Endothelial cell of umbilical vein (primary cell): ENCODE results near the gene SPNS2. TPM values are rescaled to one million over a fixed set of nuclear protein-coding genes. Genes with fewer than 3 reads are reported as not detected.

Experiments used
- BruUV-seq: library from RNA; stranded (reverse); fragments of 400-500 nt; replicated peaks from 2 replicates; lab custom pipeline; 2021; lab: Mats Ljungman, UMichigan
- CTCF ChIA-PET: fragments of 300-600, 350-600 bp; sonication (Branson Sonifier 250); formaldehyde crosslinking; loops from one replicate; lab custom pipeline; 2021; ENCODE audit warnings: antibody characterized with exemption, inconsistent platforms; lab: Charles Lee
- POLR2A ChIA-PET: fragments of 300-600, 350-600 bp; sonication (Branson Sonifier 250); formaldehyde crosslinking; loops from one replicate; lab custom pipeline; 2021; ENCODE audit warnings: antibody characterized with exemption, inconsistent platforms; lab: Charles Lee
- DNase-seq: peaks from one replicate; pipeline ENCODE4 v3.0.0-alpha.2; 2011; ENCODE audit warnings: low read depth, low spot score
- FAIRE-seq: peaks from 2 replicates; lab custom pipeline; 2011; peaks lifted over from hg19 to GRCh38; lab: Jason Lieb, UNC
- H2AFZ ChIP-seq: 2 replicates; pipeline ENCODE4 v1.6.0; 2012; ENCODE audit warnings: low read depth, low read length, control low read depth, inconsistent platforms
- H3K27ac ChIP-seq: 2 replicates; pipeline ENCODE4 v1.5.1; 2011; ENCODE audit warnings: low read depth, mild to moderate bottlenecking, control low read depth, low read length, moderate library complexity; ENCODE audit not compliant: insufficient read depth
- H3K27me3 ChIP-seq, 2 experiments: 2 replicates each; pipeline versions ENCODE4 v1.6.0 to v1.6.1; 2011; ENCODE audit warnings: low read length in 2 of 2, mixed read lengths in 1 of 2; ENCODE audit not compliant: control insufficient read depth in 2 of 2, insufficient read depth in 2 of 2
- H3K36me3 ChIP-seq, 2 experiments: 2 replicates in 1 of 2; 3 replicates in 1 of 2; pipeline ENCODE4 v1.5.1; 2011; ENCODE audit warnings: low read length in 2 of 2, mild to moderate bottlenecking in 1 of 2, moderate library complexity in 1 of 2; ENCODE audit not compliant: control insufficient read depth in 2 of 2, insufficient read depth in 2 of 2; ENCODE audit errors: extremely low read depth in 1 of 2
- H3K4me1 ChIP-seq: 3 replicates; pipeline ENCODE4 v1.5.1; 2011; ENCODE audit warnings: mild to moderate bottlenecking, low read length; ENCODE audit not compliant: control insufficient read depth, insufficient read depth; ENCODE audit errors: extremely low read depth
- H3K4me2 ChIP-seq: 2 replicates; pipeline ENCODE4 v1.6.1; 2011; ENCODE audit warnings: low read length, control low read depth, mixed read lengths; ENCODE audit not compliant: insufficient read depth
- H3K4me3 ChIP-seq, 3 experiments: fragments of 200-600 bp in 1 of 3; sonication (generic), shearing (Covaris generic) in 1 of 3; replicated peaks in 1 of 3; 2 replicates each; pipeline ENCODE4 v1.5.1; 2011 to 2016; ENCODE audit warnings: control low read depth in 3 of 3, low read length in 3 of 3, mild to moderate bottlenecking in 2 of 3, inconsistent platforms in 1 of 3, low read depth in 1 of 3, moderate library complexity in 1 of 3; ENCODE audit not compliant: insufficient read depth in 1 of 3
- H3K79me2 ChIP-seq: 2 replicates; pipeline ENCODE4 v1.6.0; 2012; ENCODE audit warnings: low read length, inconsistent platforms; ENCODE audit not compliant: control insufficient read depth, insufficient read depth
- H3K9ac ChIP-seq: replicated peaks from 2 replicates; pipeline ENCODE3; 2011; ENCODE audit warnings: low read length, control low read depth; ENCODE audit not compliant: insufficient read depth; ENCODE audit errors: extremely low read depth
- H3K9me1 ChIP-seq: replicated peaks from 3 replicates; pipeline ENCODE4 v1.6.0; 2011; ENCODE audit warnings: mild to moderate bottlenecking, low read length; ENCODE audit not compliant: control insufficient read depth, insufficient read depth; ENCODE audit errors: extremely low read depth
- H3K9me3 ChIP-seq: replicated peaks from 2 replicates; pipeline ENCODE4 v1.5.1; 2012; ENCODE audit warnings: low read length, inconsistent platforms; ENCODE audit not compliant: control insufficient read depth, insufficient read depth
- H4K20me1 ChIP-seq: replicated peaks from 2 replicates; pipeline ENCODE3; 2011; ENCODE audit warnings: mild to moderate bottlenecking, low read length; ENCODE audit not compliant: control insufficient read depth, insufficient read depth; ENCODE audit errors: extremely low read depth
- CTCF ChIP-seq, 2 donors: IDR thresholded peaks; 1 replicate in 1 of 2; 2 replicates in 1 of 2; pipeline ENCODE4 v1.5.1; 2011; ENCODE audit warnings: low read length in 2 of 2, mild to moderate bottlenecking in 2 of 2, moderate library complexity in 2 of 2, control low read depth in 1 of 2, inconsistent platforms in 1 of 2, low read depth in 1 of 2; ENCODE audit not compliant: insufficient read depth in 1 of 2; ENCODE audit errors: extremely low read depth in 1 of 2
- EZH2 ChIP-seq: IDR thresholded peaks from 2 replicates; pipeline ENCODE4 v1.6.1; 2012; ENCODE audit warnings: borderline replicate concordance, low read depth, mild to moderate bottlenecking, moderate library complexity, low read length, inconsistent platforms; ENCODE audit not compliant: severe bottlenecking
- FOS ChIP-seq: IDR thresholded peaks from 2 replicates; pipeline ENCODE4 v1.6.1; 2011; ENCODE audit warnings: mild to moderate bottlenecking, low read length, moderate library complexity, borderline replicate concordance; ENCODE audit not compliant: insufficient read depth
- GATA2 ChIP-seq: IDR thresholded peaks from 2 replicates; pipeline ENCODE4 v1.7.0; 2011; ENCODE audit warnings: low read depth, mild to moderate bottlenecking, moderate library complexity, mixed read lengths, low read length; ENCODE audit not compliant: insufficient read length, insufficient read depth
- JUN ChIP-seq: IDR thresholded peaks from 2 replicates; pipeline ENCODE4 v1.6.1; 2011; ENCODE audit warnings: borderline replicate concordance, low read depth; ENCODE audit not compliant: insufficient read length, insufficient read depth
- MYC ChIP-seq: IDR thresholded peaks from one replicate; pipeline ENCODE4 v1.6.1; 2011; ENCODE audit warnings: mild to moderate bottlenecking, low read depth, low read length
- POLR2A ChIP-seq: IDR thresholded peaks from 2 replicates; pipeline ENCODE4 v1.6.1; 2012; ENCODE audit warnings: low read depth, mild to moderate bottlenecking, control low read depth, low read length
- POLR2AphosphoS5 ChIP-seq: IDR thresholded peaks from 2 replicates; pipeline ENCODE4 v1.6.1; 2012; ENCODE audit warnings: low read depth, mild to moderate bottlenecking, control low read depth, low read length, moderate library complexity; ENCODE audit not compliant: insufficient read depth
- dilution Hi-C: fragments of 300-500 bp; cut with MboI; formaldehyde crosslinking; loops from one replicate; pipeline ENCODE4 v1.15.0; 2019; ENCODE audit warnings: low sequenced_read_pairs; ENCODE audit not compliant: extremely low pct_ligation_motif_present
- intact Hi-C: fragments of 100-400 bp; cut with micrococcal nuclease; formaldehyde crosslinking; loops from one replicate; pipeline ENCODE4 v1.10.0; 2022
- polyA plus RNA-seq, 4 experiments: library from polyadenylated mRNA; depleted of rRNA in 3 of 4; stranded (reverse) in 3 of 4; unstranded in 1 of 4; fragments of >200 nt; gene quantifications; 2 replicates each; pipeline versions ENCODE4 v1.2.1 to v1.2.3, GENCODE V29; 2011 to 2012; ENCODE audit warnings: missing spikeins in 1 of 4
- total RNA-seq: library from RNA; stranded (reverse); gene quantifications from 2 replicates; pipeline ENCODE4 v1.2.3, GENCODE V29; 2021
- TF ChIP-seq, protein P1 (sequence below): IDR thresholded peaks from 2 replicates; pipeline ENCODE4 v1.6.1; 2011; ENCODE audit not compliant: insufficient read depth, insufficient read length

Gene SPNS2
- total and polyA plus RNA-seq, 2 donors (not counting 3 experiments of a cell fraction or from before 2014, with no cell fraction given) = 70.2 to 77.3 TPM

DNA sequence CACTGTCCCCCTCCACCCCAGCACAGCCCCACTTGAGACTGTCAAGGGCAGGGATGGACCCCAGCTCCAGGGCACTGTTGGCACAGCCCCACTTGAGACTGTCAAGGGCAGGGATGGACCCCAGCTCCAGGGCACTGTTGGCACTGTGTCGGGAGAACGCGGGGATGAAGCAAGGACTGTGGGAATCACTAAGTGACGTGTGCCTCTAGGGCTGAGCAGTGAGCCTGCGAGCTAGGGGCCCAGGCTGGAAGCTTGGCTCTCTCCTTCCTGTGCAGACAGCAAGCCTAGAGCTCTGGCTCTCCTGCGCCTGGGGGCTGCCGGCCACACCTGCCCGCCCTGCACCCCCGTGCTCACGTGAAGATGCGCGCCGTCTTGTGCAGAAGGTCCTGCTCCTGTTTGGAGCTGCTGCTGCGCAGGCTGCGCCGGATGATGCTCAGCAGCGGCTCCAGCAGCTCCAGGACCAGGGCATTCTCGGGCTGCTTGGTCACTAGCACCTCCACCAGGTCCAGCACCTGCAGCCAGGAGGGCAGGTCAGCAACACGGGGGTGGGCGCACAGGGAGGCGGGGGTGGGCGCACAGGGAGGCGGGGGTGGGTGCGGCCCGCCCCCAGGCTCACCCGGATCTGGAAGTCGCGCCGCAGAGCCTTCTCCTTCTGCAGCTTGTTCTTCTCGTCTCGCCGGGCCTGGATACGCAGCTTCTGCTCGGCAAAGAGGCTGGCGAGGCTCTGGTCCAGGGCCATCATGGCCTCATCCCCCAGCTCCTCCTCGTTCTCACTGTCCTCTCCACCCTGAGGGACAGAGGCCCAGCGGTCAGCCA, 45.7 kb downstream of the SPNS2 start:
- no peak overlapping the region for H3K27ac ChIP-seq
- DNase-seq (no peak), FAIRE-seq (no peak)
- TF ChIP-seq, protein P1, sequence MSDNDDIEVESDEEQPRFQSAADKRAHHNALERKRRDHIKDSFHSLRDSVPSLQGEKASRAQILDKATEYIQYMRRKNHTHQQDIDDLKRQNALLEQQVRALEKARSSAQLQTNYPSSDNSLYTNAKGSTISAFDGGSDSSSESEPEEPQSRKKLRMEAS = no peak
- TF ChIP-seq POLR2AphosphoS5 (no peak), POLR2A (no peak), MYC (no peak), CTCF (IDR thresholded peaks at IDR 0.05; ENCODE audit: extremely low read depth in 1 of 2, insufficient read depth in 1 of 2, low read depth in 1 of 2, low read length in 2 of 2) (no peak), JUN (no peak), GATA2 (no peak), FOS (no peak), EZH2 (no peak)
- no peak overlapping the region for H3K4me3 ChIP-seq
- BruUV-seq = no TSS peak
- H3K79me2 ChIP-seq = no peaks in the 10 kb centered on the region
- H3K4me2 ChIP-seq = no peak overlapping the region
- H3K9ac ChIP-seq = no peak overlapping the region
- dilution Hi-C loops = no loop called here
- H3K27me3 ChIP-seq = no peaks in the 10 kb centered on the region
- ChIA-PET CTCF (interaction anchor here (1.2 to 4.0 kb wide), 2 partner anchors 10 to 22 kb away, joined by 4 to 9 read pairs; partner anchors contain the start of gene MYBBP1A), POLR2A (interaction anchor here (0.6 kb wide), 2 partner anchors 83 to 350 kb away, joined by 8 read pairs; no protein-coding TSS in a partner anchor)
- H2AFZ ChIP-seq = no peak overlapping the region
- H3K4me1 ChIP-seq = peaks cover 16% of the 10 kb centered on the region
- intact Hi-C loops = no loop called here
- H3K36me3 ChIP-seq = peaks cover 7 to 26% of the 10 kb centered on the region in 2 experiments
- no peaks in the 10 kb centered on the region for H4K20me1 ChIP-seq
- no peaks in the 10 kb centered on the region for H3K9me1 ChIP-seq
- H3K9me3 ChIP-seq = no peaks in the 10 kb centered on the region
